GM12864 (cell line): Measurements from ENCODE around the gene DNAH5.

Experiments
- DNase-seq: peaks from one replicate; pipeline ENCODE4 v3.0.0-alpha.2; 2011; ENCODE audit warnings: low read depth
- H3K4me3 ChIP-seq: 2 replicates; pipeline ENCODE4 v1.5.1; 2011; ENCODE audit warnings: mild to moderate bottlenecking, low read depth, low read length, control low read depth
- CTCF ChIP-seq: IDR thresholded peaks from 2 replicates; pipeline ENCODE4 v1.5.1; 2011; ENCODE audit warnings: low read depth, mild to moderate bottlenecking, moderate library complexity, low read length, control low read depth, inconsistent platforms; ENCODE audit errors: missing control alignments

Gene DNAH5

DNA sequence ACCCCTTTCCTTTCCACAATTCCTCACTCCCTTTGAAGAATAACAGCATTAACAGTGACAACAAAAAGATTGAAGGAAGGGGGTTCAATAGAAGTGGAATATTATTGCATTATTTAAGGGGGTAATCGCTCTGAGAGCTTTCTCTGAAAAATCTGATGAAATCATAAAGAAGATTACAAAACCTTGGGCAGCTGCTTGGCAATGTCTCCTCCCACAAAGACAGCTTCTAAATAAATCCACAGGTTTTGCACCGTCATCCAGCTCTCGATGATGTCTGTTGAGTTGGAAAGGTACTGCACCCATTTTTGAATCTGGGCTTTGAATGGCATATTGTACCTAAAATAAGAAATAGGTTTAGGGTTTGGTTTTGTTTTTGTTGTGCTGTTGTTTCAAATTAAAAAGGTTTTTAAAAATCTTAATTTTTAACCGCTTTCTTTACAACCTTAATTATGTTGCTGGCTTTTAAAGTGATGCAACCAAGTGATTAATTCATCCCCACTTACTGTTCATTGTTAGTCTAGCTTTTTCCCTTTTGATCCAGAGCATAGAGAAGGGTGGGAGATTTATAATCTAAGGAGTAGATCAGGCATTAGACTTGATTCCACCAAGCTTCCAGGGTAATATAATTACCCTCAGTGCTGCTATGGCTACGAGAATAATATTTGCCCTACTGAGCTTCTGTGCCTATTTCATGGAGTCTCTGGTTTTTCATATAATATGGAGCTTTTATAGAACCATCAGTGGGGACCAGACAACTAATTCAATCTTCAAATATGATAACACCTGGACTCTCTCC is 85.0 kb downstream of the DNAH5 start:
- TF ChIP-seq CTCF: no peak
- no peak for DNase-seq
- H3K4me3 ChIP-seq: no peak overlapping the region

- no peak overlapping the region for H3K4me3 ChIP-seq
- no peak for DNase-seq
- no peak for TF ChIP-seq CTCF
These were observed 101.2 kb downstream of the DNAH5 start for GRCh38 chr5:13843175-13843846.

DNA sequence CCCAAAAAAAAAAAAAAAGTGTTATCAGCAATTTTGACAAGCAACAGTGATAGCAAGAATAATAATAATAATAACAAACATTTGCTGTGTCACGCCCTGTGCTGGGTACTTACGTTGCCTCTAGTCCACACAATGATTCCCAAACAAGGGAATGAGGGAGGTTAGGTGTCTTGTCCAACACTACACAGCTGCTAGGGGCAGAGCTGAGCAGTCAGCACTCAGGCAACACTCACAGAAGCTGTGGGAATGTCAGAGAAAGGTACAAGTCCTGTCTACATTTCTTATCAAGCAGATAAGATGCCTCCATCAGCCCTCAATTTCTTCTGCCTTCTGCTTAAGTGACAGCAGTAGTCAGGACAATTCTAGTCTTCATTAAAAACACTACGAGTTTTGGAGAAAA is 111.0 kb downstream of the DNAH5 start:
- H3K4me3 ChIP-seq: no peak overlapping the region
- no peak for DNase-seq
- TF ChIP-seq CTCF: no peak

- no peak for TF ChIP-seq CTCF
- DNase-seq: no peak
- no peak overlapping the region for H3K4me3 ChIP-seq
These were observed 113.1 kb downstream of the DNAH5 start for GRCh38 chr5:13831351-13831750.

DNA sequence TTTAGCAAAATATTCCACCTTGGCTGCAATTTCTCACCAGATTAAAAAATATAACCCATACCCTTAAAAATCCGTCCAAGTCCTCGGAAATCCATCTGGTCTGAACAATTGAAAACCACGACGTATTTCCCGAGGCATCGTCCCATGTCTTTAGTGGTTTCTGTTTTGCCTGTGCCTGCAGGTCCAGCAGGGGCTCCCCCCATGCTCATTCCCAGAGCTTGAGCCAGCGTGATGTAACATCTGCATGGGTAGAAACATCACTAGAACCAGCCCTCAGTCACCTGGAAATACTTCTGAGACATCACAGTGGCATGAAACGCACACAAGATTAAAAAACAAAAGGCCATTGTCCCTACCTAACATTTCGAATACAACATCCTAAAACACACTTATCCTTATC is 114.0 kb downstream of the DNAH5 start:
- TF ChIP-seq CTCF: no peak
- no peak overlapping the region for H3K4me3 ChIP-seq
- no peak for DNase-seq

GRCh38 chr5:13821366-13821765 is 123.1 kb downstream of the DNAH5 start:
- DNase-seq: no peak
- no peak for TF ChIP-seq CTCF
- H3K4me3 ChIP-seq: no peak overlapping the region
